Kidney (tissue), 14 donors: Measurements from ENCODE around the gene VBP1. TPM values are rescaled to one million over a fixed set of nuclear protein-coding genes. Genes with fewer than 3 reads are reported as not detected.

ENCODE experiments used
- DNase-seq, 5 donors: peaks; one replicate each; pipeline ENCODE4 v3.0.0-alpha.2; 2013 to 2020
- FAIRE-seq: peaks from 2 replicates; lab custom pipeline; 2012; peaks lifted over from hg19 to GRCh38; lab: Jason Lieb, UNC
- H3K27ac ChIP-seq, 2 donors: one replicate each; pipeline ENCODE4 v1.7.0; 2013; ENCODE audit warnings: low read depth in 2 of 2, low read length in 2 of 2, inconsistent platforms in 1 of 2
- H3K27me3 ChIP-seq: one replicate; pipeline ENCODE4 v1.7.1; 2013; ENCODE audit warnings: low read length, inconsistent platforms; ENCODE audit not compliant: control insufficient read depth, insufficient read depth
- H3K36me3 ChIP-seq, 3 donors: one replicate each; pipeline versions ENCODE4 v1.7.0 to v1.7.1; 2013; ENCODE audit warnings: low read length in 3 of 3, control low read depth in 1 of 3, inconsistent platforms in 1 of 3; ENCODE audit not compliant: insufficient read depth in 3 of 3, control insufficient read depth in 2 of 3
- H3K4me1 ChIP-seq, 3 donors: one replicate each; pipeline versions ENCODE4 v1.7.0 to v1.7.1; 2013; ENCODE audit warnings: low read length in 3 of 3, inconsistent platforms in 1 of 3, low read depth in 1 of 3; ENCODE audit not compliant: control insufficient read depth in 2 of 3, insufficient read depth in 2 of 3
- H3K4me3 ChIP-seq, 3 donors: one replicate each; pipeline versions ENCODE4 v1.7.0 to v1.8.1; 2013; ENCODE audit warnings: low read length in 3 of 3, control low read depth in 1 of 3, inconsistent platforms in 1 of 3
- H3K9ac ChIP-seq, 3 donors: one replicate each; pipeline versions ENCODE4 v1.7.0 to v1.7.1; 2013; ENCODE audit warnings: low read length in 3 of 3, control low read depth in 1 of 3, inconsistent platforms in 1 of 3
- H3K9me3 ChIP-seq, 3 donors: one replicate each; pipeline versions ENCODE4 v1.7.0 to v1.7.1; 2013; ENCODE audit warnings: low read length in 3 of 3, control low read depth in 1 of 3, inconsistent platforms in 1 of 3; ENCODE audit not compliant: control insufficient read depth in 2 of 3, insufficient read depth in 1 of 3
- intact Hi-C: fragments of 100-400 bp; cut with DNase I; formaldehyde crosslinking; loops from one replicate; pipeline ENCODE4 v1.11.1; 2022
- polyA plus RNA-seq: library from polyadenylated mRNA; stranded (reverse); fragments of 350-450 nt; fragmentation: Illumina TruSeq; extraction: RNeasy Lipid Tissue Mini Kit (QIAGEN cat#74804); gene quantifications from one replicate; pipeline ENCODE4 v1.2.3, GENCODE V29; 2014; ENCODE audit warnings: low read depth, low replicate concordance; ENCODE audit not compliant: insufficient read depth
- total RNA-seq: library from RNA; stranded (reverse); fragmentation: NEBNext Ultra II Directional; extraction: Animal tissue kit (Norgen Biotek cat#: 25700); gene quantifications from one replicate; pipeline ENCODE4 v1.2.1, GENCODE V29; 2021
- TF ChIP-seq, protein P1 (sequence below): IDR thresholded peaks from 3 replicates; pipeline ENCODE4 v1.5.1; 2012; ENCODE audit warnings: mild to moderate bottlenecking, moderate library complexity, borderline replicate concordance; ENCODE audit not compliant: insufficient read depth; ENCODE audit errors: extremely low read depth
- donor health status: control.
- donor health status: control.
- donor health status: control.
- donor health status: control.
- donor health status: control.
- donor health status: DM: yes; HTN: yes; CAD: no.
- donor health status: Normal renal cell carcinoma (clear cell type).

VBP1 gene
- total and polyA plus RNA-seq, 2 donors from 2014 or later, result 38.4 to 53.8 TPM

DNA sequence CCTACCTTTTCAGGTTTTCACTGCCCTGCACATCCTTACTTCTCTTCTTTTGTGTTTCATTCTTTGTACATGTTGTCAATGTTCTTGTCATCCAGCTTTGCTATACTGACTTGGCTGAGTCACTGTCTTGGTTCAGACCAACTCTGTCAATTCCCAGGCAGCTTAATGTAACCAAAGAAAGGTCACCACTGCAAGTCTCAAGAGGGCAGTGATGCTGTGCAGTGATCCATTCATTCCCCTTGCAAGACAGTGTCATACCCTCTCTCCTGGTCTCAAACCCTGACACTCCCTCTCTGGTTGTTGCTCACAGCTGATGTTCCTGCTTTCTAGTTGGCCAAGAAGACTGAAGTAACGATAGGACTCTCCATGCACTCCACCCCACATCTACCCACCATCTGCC is 30.5 kb downstream of the VBP1 start:
- TF ChIP-seq, protein P1, sequence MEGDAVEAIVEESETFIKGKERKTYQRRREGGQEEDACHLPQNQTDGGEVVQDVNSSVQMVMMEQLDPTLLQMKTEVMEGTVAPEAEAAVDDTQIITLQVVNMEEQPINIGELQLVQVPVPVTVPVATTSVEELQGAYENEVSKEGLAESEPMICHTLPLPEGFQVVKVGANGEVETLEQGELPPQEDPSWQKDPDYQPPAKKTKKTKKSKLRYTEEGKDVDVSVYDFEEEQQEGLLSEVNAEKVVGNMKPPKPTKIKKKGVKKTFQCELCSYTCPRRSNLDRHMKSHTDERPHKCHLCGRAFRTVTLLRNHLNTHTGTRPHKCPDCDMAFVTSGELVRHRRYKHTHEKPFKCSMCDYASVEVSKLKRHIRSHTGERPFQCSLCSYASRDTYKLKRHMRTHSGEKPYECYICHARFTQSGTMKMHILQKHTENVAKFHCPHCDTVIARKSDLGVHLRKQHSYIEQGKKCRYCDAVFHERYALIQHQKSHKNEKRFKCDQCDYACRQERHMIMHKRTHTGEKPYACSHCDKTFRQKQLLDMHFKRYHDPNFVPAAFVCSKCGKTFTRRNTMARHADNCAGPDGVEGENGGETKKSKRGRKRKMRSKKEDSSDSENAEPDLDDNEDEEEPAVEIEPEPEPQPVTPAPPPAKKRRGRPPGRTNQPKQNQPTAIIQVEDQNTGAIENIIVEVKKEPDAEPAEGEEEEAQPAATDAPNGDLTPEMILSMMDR, result no peak
- no peaks in the 10 kb centered on the region for H3K9me3 ChIP-seq
- no peak overlapping the region for H3K9ac ChIP-seq
- no peak for FAIRE-seq
- no peaks in the 10 kb centered on the region for H3K27me3 ChIP-seq
- H3K27ac ChIP-seq, result no peak overlapping the region
- H3K36me3 ChIP-seq, result no peaks in the 10 kb centered on the region
- DNase-seq, result no peak
- no peaks in the 10 kb centered on the region for H3K4me1 ChIP-seq
- intact Hi-C loops, result no loop called here
- no peak overlapping the region for H3K4me3 ChIP-seq

DNA sequence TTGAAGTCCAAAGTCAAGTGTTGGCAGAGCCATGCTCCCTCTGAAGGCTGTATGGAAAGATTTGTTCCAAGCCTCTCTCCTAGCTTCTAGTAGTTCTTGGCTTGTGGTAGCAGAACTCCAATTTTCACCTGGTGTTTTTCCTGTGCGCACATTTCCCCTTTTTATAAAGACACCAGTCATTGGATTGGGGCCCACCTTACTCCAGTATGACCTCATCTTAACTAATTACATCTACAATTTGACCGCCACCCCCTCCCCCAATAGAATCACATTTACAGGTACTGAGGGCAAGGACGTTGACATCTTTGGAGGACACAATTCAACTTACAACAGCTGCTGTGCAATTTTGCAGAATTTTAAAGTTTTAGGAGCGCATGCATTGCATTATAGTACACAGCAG is 31.2 kb downstream of the VBP1 start:
- no peak for DNase-seq
- Histone ChIP-seq H3K9me3 (no peaks in the 10 kb centered on the region), H3K27ac (no peak overlapping the region), H3K4me3 (no peak overlapping the region), H3K4me1 (no peaks in the 10 kb centered on the region), H3K36me3 (no peaks in the 10 kb centered on the region), H3K27me3 (no peaks in the 10 kb centered on the region), H3K9ac (no peak overlapping the region)
- TF ChIP-seq, protein P1, result no peak
- no peak for FAIRE-seq
- intact Hi-C loops, result no loop called here

DNA sequence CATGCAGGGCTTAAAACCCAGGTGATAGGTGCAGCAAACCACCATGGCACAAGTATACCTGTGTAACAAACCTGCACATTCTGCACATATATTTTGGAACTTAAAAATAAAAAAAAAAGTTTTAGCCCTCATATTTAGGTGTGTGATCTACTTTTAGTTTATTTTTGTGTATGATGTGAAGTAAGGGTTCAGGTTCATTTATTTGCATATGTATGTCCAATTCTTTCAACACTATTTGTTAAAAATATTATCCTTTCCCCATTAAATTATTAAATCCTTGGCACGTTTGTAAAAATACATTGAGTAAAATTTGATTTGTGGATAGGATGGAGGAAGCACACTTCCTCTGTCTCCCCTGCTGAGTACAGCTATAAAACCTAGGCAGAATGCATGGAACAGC is 35.1 kb downstream of the VBP1 start:
- TF ChIP-seq, protein P1, result no peak

DNA sequence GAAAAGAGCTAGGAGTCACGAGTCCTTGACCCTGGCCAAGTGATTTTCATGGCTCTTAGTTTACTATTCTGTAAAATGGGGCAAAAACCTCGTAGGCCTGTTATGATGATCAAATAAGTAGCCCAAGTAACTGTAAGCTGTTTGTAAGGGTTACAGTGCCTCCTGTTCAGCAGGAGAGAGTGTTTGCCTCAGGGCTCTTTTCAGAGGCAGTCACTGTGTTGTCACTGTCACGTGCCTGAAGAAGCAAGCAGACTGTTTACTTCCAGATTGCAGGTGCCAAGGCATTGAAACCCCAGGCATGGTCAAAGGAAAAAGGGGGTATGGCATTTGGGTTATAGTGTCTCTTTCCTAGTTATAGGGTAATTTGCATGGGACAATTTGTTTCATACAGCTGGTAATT is 43.5 kb downstream of the VBP1 start:
- intact Hi-C loops, result no loop called here
- Histone ChIP-seq H3K4me1 (no peaks in the 10 kb centered on the region), H3K9ac (no peak overlapping the region), H3K4me3 (no peak overlapping the region), H3K9me3 (no peaks in the 10 kb centered on the region), H3K36me3 (no peaks in the 10 kb centered on the region), H3K27me3 (no peaks in the 10 kb centered on the region), H3K27ac (no peak overlapping the region)
- FAIRE-seq, result no peak
- TF ChIP-seq, protein P1, result no peak
- DNase-seq, result no peak

More for the DNA sequence above, 35.1 kb downstream of the VBP1 start:
- Histone ChIP-seq H3K4me3 (no peak overlapping the region), H3K9me3 (no peaks in the 10 kb centered on the region), H3K27ac (no peak overlapping the region), H3K4me1 (no peaks in the 10 kb centered on the region), H3K9ac (no peak overlapping the region), H3K27me3 (no peaks in the 10 kb centered on the region), H3K36me3 (no peaks in the 10 kb centered on the region)
- no peak for DNase-seq
- intact Hi-C loops, result no loop called here
- FAIRE-seq, result no peak
